ENCODE measurements around the gene ULK4.

ULK4 gene

GRCh38 chr3:41317298-41317697, 644.6 kb downstream of the ULK4 start:
- TF ChIP-seq CTCF (IDR thresholded peaks at IDR 0.05; ENCODE audit: control insufficient read depth, extremely low read depth, insufficient read depth): no peak
- H3K4me3 ChIP-seq (ENCODE audit: low read depth, low read length): no peak overlapping the region
- DNase-seq (ENCODE audit: low read depth): no peak

GRCh38 chr3:41315126-41315525, 646.8 kb downstream of the ULK4 start:
- no peak for DNase-seq (ENCODE audit: low read depth)
- no peak for TF ChIP-seq CTCF (IDR thresholded peaks at IDR 0.05; ENCODE audit: control insufficient read depth, extremely low read depth, insufficient read depth)
- no peak overlapping the region for H3K4me3 ChIP-seq (ENCODE audit: low read depth, low read length)

GRCh38 chr3:41308119-41308518, 653.8 kb downstream of the ULK4 start:
- no peak for DNase-seq (ENCODE audit: low read depth)
- no peak for TF ChIP-seq CTCF (IDR thresholded peaks at IDR 0.05; ENCODE audit: control insufficient read depth, extremely low read depth, insufficient read depth)
- no peak overlapping the region for H3K4me3 ChIP-seq (ENCODE audit: low read depth, low read length)

GRCh38 chr3:41307065-41307464, 654.8 kb downstream of the ULK4 start:
- DNase-seq (ENCODE audit: low read depth): no peak
- TF ChIP-seq CTCF (IDR thresholded peaks at IDR 0.05; ENCODE audit: control insufficient read depth, extremely low read depth, insufficient read depth): no peak

GRCh38 chr3:41304593-41304992, 657.3 kb downstream of the ULK4 start:
- H3K4me3 ChIP-seq (ENCODE audit: low read depth, low read length): no peak overlapping the region
- peak; percentile 11 for DNase-seq (ENCODE audit: low read depth)
- no peak for TF ChIP-seq CTCF (IDR thresholded peaks at IDR 0.05; ENCODE audit: control insufficient read depth, extremely low read depth, insufficient read depth)

More at GRCh38 chr3:41307065-41307464, 654.8 kb downstream of the ULK4 start:
- H3K4me3 ChIP-seq (ENCODE audit: low read depth, low read length): no peak overlapping the region

- no peak for TF ChIP-seq CTCF (IDR thresholded peaks at IDR 0.05; ENCODE audit: control insufficient read depth, extremely low read depth, insufficient read depth)
- no peak overlapping the region for H3K4me3 ChIP-seq (ENCODE audit: low read depth, low read length)
- no peak for DNase-seq (ENCODE audit: low read depth)
Observed at GRCh38 chr3:41302295-41302694, 659.6 kb downstream of the ULK4 start.

GRCh38 chr3:41301548-41301947, 660.4 kb downstream of the ULK4 start:
- TF ChIP-seq CTCF (IDR thresholded peaks at IDR 0.05; ENCODE audit: control insufficient read depth, extremely low read depth, insufficient read depth): no peak
- DNase-seq (ENCODE audit: low read depth): no peak

More at GRCh38 chr3:41301548-41301947, 660.4 kb downstream of the ULK4 start:
- H3K4me3 ChIP-seq (ENCODE audit: low read depth, low read length): no peak overlapping the region

Measured in LNCaP clone FGC (cell line).